HL-60 (cell line): ENCODE data around the gene C17orf113.

Source experiments
- GABPA ChIP-seq: IDR thresholded peaks from 2 replicates; pipeline ENCODE4 v1.6.1; 2012; ENCODE audit warnings: low read depth
- POLR2AphosphoS5 ChIP-seq: IDR thresholded peaks from 2 replicates; pipeline ENCODE4 v1.6.1; 2012; ENCODE audit warnings: low read depth
- SPI1 ChIP-seq: IDR thresholded peaks from 2 replicates; pipeline ENCODE4 v1.6.1; 2012; ENCODE audit warnings: low read depth, mild to moderate bottlenecking, borderline replicate concordance
- TF ChIP-seq, protein P1 (sequence below): IDR thresholded peaks from one replicate; pipeline ENCODE4 v1.5.1; 2011; ENCODE audit warnings: low read length, control low read depth, inconsistent platforms; ENCODE audit not compliant: insufficient read depth
- TF ChIP-seq, protein P2 (sequence below): IDR thresholded peaks from 2 replicates; pipeline ENCODE4 v1.6.1; 2012; ENCODE audit warnings: low read depth; ENCODE audit not compliant: insufficient replicate concordance

DNA sequence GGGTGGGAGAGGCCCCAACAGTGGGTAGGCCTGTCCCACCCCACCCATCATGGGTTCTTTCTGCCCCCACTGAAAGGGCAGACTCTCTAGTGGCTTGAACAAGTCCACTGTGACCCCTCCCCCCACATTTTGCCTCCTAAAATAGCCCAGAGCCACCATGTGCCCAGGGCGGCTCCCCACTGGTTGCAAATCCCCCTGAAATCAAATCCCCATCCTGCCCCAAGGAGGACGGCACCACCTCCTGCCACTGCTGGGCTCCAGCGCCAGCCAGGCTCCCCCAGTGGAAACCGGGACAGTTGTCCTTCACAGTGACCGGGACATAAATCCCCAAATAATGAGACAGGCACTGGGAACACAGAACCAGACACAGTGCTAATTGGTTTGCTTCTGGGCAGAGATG, 27.4 kb upstream of the C17orf113 start:
- TF ChIP-seq, protein P1, sequence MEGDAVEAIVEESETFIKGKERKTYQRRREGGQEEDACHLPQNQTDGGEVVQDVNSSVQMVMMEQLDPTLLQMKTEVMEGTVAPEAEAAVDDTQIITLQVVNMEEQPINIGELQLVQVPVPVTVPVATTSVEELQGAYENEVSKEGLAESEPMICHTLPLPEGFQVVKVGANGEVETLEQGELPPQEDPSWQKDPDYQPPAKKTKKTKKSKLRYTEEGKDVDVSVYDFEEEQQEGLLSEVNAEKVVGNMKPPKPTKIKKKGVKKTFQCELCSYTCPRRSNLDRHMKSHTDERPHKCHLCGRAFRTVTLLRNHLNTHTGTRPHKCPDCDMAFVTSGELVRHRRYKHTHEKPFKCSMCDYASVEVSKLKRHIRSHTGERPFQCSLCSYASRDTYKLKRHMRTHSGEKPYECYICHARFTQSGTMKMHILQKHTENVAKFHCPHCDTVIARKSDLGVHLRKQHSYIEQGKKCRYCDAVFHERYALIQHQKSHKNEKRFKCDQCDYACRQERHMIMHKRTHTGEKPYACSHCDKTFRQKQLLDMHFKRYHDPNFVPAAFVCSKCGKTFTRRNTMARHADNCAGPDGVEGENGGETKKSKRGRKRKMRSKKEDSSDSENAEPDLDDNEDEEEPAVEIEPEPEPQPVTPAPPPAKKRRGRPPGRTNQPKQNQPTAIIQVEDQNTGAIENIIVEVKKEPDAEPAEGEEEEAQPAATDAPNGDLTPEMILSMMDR: no peak
- TF ChIP-seq POLR2AphosphoS5 (no peak), GABPA (no peak), SPI1 (no peak)
- TF ChIP-seq, protein P2, sequence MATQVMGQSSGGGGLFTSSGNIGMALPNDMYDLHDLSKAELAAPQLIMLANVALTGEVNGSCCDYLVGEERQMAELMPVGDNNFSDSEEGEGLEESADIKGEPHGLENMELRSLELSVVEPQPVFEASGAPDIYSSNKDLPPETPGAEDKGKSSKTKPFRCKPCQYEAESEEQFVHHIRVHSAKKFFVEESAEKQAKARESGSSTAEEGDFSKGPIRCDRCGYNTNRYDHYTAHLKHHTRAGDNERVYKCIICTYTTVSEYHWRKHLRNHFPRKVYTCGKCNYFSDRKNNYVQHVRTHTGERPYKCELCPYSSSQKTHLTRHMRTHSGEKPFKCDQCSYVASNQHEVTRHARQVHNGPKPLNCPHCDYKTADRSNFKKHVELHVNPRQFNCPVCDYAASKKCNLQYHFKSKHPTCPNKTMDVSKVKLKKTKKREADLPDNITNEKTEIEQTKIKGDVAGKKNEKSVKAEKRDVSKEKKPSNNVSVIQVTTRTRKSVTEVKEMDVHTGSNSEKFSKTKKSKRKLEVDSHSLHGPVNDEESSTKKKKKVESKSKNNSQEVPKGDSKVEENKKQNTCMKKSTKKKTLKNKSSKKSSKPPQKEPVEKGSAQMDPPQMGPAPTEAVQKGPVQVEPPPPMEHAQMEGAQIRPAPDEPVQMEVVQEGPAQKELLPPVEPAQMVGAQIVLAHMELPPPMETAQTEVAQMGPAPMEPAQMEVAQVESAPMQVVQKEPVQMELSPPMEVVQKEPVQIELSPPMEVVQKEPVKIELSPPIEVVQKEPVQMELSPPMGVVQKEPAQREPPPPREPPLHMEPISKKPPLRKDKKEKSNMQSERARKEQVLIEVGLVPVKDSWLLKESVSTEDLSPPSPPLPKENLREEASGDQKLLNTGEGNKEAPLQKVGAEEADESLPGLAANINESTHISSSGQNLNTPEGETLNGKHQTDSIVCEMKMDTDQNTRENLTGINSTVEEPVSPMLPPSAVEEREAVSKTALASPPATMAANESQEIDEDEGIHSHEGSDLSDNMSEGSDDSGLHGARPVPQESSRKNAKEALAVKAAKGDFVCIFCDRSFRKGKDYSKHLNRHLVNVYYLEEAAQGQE: no peak
